Measurements from ENCODE around the gene ACVRL1.

DNA sequence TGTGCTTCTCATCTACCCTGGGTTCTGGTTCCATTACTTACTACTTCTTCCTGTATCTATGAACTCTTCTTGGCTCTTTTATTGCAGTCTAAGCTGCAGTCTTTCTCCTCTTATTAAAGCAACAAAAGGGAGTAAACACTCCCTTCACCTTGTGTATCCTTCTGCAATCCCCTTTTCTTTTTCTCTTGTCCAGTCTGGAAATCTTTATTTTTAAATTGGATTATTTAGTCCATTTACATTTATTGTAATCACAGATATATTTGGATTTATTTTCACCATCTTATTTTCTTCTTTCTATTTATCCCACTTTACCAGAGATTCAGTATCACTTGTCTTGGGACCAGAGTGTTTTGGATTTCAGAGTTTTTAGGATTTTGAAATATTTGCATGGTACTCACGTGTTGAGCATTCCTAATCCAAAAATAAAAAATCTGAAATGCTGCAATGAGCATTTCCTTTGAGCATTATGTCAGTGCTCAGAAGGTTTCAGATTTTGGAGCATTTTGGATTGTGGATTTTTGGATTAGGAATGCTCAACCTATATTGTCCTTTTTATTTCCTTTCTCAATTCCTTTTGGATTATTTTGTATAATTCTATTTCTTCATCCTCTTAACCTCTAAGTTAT, 37.4 kb downstream of the ACVRL1 start:
- TF ChIP-seq ZNF449 (CRISPR knock-in tag; IDR thresholded peaks at IDR 0.05) (no peak), UBTF (IDR thresholded peaks at IDR 0.05; ENCODE audit: borderline replicate concordance in 1 of 2, low read depth in 2 of 2, low read length in 2 of 2) (no peak), REST (IDR thresholded peaks at IDR 0.05; ENCODE audit: borderline replicate concordance) (no peak), REST (CRISPR knock-in tag; IDR thresholded peaks at IDR 0.05; ENCODE audit: low read depth) (no peak)
- TF ChIP-seq, protein P1, sequence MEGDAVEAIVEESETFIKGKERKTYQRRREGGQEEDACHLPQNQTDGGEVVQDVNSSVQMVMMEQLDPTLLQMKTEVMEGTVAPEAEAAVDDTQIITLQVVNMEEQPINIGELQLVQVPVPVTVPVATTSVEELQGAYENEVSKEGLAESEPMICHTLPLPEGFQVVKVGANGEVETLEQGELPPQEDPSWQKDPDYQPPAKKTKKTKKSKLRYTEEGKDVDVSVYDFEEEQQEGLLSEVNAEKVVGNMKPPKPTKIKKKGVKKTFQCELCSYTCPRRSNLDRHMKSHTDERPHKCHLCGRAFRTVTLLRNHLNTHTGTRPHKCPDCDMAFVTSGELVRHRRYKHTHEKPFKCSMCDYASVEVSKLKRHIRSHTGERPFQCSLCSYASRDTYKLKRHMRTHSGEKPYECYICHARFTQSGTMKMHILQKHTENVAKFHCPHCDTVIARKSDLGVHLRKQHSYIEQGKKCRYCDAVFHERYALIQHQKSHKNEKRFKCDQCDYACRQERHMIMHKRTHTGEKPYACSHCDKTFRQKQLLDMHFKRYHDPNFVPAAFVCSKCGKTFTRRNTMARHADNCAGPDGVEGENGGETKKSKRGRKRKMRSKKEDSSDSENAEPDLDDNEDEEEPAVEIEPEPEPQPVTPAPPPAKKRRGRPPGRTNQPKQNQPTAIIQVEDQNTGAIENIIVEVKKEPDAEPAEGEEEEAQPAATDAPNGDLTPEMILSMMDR (IDR thresholded peaks at IDR 0.05 in 2 of 3, conservative IDR thresholded peaks at IDR 0.05 in 1 of 3; ENCODE audit: insufficient read depth in 2 of 3, low read depth in 1 of 3, low read length in 3 of 3): no peak
